ENCODE results near the gene FAM24A. TPM values are rescaled to one million over a fixed set of nuclear protein-coding genes. Genes with fewer than 3 reads are reported as not detected.
"Not testable (repeated sequence)": the region's sequence is repeated elsewhere in the genome, so short reads cannot be mapped to it uniquely, and the experiment has no call there.

Gene FAM24A, protein sequence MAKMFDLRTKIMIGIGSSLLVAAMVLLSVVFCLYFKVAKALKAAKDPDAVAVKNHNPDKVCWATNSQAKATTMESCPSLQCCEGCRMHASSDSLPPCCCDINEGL
- total RNA-seq = not detected

DNA sequence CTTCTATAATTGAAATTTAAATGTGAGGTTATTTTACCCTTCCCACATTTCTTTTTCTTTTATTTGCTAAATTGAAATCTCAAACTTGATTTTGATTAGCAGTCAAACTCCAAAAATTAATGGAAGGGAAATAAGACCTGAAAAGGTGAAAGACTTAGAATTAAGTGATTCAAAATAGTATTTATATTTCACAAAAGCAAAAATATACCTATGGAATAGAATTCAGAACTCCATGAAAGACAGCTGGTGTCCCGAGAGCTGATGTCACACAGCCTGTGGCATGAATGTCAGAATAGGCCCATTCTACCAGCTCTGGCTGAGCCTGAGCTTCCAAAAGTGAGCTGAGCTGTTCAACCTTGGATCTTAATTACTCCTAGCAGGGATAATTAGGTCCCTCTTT, at the start of gene FAM24A:
Gene FAM24A (plus strand): TSS at position 301 of the 400 bp plus-strand sequence. CDS start 1,025 bp downstream, outside the sequence.
- DNase-seq = no peak

DNA sequence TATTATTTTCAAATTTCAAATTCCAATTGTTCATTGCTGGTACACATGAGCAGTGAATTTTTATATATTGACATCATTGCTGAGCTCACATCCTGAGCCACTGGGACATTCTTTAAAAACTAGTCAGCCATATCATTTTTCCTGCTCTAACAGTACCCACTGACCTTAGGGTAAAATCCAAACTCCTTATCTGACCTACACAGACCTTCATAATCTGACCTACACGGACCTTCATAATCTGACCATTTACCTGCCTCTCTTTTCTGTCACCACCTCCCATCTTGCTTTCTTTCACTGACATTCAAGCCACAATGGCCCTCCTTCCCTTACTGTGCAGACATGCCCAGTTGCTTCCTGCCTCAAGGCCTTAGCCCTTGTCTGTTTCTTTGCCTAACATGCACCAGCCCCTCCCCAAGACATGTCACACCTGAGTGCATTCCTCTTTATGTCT, 48.7 kb upstream of the FAM24A start:
- no peak for DNase-seq

DNA sequence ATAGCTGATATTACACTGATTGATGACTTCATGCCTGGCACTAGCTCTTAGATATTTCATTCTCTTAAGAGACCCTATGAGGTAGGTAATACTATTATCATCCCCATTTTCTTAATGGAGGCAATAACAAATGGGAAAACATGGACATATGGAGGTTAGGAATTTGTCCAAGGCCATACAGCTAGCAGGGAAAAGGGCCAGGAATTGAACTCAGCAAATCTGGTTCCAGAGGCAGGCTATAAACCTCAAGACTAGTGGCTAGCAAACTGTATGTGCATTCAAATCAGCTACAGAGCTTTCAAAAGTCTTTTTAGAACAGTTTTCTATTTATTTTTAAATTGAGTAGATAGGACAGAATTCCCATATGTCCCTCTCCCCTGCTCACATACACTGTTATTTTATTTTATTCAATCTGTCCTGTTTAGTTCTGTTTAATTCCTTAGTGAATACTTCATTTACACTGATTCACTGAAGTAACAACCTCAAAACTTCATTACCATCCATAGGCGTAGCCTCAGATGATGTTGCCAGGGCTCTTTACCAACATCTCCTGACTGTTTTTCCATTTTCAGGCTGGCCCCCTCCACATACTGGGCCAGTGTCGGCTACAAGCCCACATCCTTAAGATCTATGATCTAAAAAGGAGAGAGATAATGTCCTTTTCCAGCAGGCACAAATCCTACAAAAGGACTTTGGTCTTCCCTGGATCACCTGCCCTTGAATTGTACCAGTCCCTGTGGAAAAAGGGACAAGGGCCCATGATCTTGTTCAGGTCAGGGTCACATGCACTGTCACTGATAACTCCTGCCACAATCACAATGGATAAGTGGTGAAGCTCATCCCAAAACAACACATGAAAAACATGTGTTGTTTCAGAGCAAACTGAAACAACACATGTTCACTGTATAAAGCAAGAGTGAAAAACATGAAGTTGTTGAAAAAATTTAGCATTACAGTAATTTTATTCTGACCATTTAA, 46.9 kb upstream of the FAM24A start:
- no peak for DNase-seq

DNA sequence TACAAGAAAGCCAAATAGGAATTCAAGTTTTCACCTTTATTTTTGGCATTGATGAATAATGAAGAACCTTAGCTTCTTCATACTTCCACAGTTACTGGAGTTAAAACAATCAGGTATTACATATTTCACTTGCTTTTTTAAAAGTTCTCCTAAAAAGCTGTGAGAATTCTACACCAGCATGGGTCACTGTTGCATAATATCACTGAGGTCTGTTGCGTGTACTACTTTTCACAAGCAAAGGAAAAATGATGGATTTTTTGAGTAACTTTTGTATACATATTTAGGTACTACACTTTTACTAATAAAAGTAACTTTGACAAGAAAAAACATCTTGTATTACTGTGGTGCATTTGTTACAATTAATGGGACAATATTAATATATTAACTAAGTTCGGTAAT, 46.2 kb upstream of the FAM24A start:
- DNase-seq = no peak

DNA sequence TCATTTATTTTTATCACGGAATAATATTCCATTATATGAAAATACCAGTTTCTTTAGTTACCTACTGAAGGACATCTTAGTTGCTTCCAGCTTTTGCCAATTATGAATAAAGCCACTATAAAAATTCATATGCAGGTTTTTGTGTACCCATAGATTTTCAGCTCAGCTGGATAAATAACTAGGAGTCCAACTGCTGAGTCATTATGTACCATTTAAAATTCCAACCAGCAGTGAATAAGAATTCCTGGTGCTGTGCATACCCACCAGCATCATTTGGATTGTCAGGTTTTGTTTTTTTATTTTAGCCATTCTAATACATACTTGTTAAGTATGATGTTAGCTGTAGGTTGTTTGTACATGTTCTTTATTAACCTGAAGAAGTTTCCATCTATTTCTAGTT, 45.5 kb upstream of the FAM24A start:
- DNase-seq = no peak

DNA sequence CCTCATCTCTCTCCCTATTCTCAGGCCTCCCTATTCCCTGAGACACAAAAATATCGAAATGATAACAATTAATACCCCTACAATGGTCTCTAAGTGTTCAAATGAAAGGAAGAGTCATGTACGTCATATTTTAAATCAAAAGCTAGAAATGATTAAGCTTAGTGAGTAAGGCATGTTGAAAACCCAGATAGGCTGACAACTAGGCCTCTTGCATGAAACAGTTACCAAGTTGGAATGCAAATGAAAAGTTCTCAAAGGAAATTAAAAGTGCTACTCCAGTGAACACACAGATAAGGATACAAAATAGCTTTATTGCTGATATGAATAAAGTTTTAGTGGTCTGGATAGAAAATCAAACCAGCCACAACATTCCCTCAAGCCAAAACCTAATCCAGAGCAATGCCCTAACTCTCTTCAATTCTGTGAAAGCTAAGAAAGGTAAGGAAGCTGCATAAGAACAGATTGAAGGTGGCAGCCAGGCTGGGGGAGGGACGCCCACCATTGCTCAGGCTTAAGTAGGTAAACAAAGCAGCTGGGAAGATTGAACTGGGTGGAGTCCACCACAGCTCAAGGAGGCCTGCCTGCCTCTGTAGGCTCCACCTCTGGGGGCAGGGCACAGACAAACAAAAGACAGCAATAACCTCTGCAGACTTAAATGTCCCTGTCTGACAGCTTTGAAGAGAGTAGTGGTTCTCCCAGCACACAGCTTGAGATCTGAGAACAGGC, 43.5 kb upstream of the FAM24A start:
- DNase-seq = not testable (repeated sequence)

DNA sequence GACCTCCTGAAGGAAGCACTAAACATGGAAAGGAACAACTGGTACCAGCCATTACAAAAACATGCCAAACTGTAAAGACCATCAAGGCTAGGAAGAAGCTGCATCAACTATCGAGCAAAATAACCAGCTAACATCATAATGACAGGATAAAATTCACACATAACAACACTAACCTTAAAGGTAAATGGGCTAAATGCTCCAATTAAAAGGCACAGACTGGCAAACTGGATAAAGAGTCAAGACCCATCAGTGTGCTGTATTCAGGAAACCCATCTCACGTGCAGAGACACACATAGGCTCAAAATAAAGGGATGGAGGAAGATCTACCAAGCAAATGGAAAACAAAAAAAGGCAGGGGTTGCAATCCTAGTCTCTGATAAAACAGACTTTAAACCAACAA, 41.6 kb upstream of the FAM24A start:
- DNase-seq = not testable (repeated sequence)

DNA sequence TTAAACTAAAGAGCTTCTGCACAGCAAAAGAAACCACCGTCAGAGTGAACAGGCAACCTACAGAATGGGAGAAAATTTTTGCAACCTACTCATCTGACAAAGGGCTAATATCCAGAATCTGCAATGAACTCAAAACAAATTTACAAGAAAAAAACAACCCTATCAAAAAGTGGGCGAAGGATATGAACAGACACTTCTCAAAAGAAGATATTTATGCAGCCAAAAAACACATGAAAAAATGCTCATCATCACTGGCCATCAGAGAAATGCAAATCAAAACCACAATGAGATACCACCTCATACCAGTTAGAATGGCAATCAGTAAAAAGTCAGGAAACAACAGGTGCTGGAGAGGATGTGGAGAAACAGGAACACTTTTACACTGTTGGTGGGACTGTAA, 38.5 kb upstream of the FAM24A start:
- not testable (repeated sequence) for DNase-seq

DNA sequence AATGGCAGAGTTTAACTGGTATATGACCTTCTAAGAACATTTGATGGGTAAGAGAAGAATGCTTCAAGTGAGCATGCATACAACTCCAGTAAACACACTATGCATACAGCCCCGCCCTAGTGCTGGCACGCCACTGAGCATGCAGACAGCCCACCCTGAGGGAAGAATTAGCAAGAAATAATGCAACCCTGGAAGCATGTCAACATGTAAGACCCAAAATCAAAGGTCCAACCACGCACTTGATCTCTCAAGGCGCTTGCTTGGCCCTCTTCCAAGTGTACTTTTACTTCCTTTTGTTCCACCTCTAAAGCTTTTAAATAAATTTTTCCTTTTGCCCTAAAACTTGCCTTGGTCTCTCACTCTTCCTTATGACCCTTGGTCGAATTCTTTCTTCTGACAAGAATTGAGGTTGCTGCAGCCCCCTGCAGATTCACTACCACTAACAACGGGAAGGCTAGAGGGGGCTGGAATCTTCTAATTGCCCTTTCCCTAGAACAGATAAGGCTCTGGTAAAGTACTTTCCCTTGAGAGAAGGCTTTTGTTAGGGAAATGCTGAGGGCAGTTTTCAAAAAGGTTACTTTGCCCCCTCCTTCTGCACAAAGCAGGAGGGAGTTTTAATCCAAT, 34.5 kb upstream of the FAM24A start:
- DNase-seq = no peak

DNA sequence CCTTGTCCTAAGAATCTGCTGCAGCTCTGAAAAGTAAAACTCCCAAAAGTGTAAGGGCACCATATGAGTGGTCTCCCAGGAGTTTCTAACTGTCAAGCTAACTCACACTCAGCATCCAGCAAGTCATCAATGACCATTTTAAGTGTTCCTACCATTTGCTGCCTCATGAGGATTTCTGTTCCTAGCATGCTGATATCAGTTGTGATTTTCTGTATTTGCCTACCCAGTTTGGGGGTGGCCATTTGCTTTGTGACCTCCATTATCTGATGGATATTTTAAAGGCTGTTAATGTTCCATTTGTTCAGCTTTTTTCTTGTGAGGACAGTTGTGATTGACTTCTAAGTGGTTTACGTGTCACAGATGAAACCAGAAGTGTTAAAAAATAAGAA, 33.9 kb upstream of the FAM24A start:
- DNase-seq = no peak

DNA sequence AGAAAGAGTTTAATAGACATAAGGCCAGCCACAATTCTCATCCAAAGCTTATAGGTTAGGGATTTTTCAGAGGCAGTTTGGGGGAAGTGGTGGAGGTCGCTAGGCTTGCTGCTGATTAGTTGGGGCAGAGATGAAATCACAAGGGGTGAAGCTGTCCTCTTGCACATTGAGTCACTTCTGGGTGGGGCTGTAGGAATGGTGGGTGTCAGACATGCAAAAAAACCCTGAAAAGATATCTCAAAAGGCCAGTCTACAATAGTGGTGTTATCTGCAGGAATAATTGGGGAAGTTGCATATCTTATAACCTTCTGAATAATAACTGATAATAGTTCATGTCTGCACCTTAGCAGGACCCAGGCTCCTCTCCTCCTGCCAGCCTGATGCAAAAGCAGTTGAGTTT, 33.1 kb upstream of the FAM24A start:
- DNase-seq = no peak

DNA sequence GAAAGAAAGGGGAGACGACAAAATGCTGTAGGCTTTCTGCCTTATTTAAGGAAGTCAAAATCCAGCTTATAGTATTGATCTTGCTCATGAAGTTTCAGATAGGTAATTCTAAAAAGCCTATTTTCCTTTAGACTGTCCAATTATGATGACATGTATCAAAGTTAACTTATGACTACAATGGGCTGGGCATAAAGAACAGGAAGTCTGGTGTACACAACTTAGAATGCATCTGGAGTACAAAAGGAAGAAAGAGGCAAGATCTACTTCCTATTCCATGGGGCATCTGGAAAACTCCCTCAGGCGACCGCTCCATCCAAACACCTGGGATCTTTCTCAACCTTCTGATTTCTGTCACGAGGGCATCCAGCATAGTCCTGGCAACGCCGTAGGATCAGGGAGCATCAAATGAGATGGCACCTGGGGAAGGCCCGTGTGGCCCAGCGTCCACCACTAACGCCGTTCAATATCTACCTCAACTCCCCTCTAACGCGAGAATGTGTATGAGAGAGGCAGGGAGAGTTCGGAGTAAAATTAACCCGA, 31.5 kb upstream of the FAM24A start:
- DNase-seq = peak; percentile 3

DNA sequence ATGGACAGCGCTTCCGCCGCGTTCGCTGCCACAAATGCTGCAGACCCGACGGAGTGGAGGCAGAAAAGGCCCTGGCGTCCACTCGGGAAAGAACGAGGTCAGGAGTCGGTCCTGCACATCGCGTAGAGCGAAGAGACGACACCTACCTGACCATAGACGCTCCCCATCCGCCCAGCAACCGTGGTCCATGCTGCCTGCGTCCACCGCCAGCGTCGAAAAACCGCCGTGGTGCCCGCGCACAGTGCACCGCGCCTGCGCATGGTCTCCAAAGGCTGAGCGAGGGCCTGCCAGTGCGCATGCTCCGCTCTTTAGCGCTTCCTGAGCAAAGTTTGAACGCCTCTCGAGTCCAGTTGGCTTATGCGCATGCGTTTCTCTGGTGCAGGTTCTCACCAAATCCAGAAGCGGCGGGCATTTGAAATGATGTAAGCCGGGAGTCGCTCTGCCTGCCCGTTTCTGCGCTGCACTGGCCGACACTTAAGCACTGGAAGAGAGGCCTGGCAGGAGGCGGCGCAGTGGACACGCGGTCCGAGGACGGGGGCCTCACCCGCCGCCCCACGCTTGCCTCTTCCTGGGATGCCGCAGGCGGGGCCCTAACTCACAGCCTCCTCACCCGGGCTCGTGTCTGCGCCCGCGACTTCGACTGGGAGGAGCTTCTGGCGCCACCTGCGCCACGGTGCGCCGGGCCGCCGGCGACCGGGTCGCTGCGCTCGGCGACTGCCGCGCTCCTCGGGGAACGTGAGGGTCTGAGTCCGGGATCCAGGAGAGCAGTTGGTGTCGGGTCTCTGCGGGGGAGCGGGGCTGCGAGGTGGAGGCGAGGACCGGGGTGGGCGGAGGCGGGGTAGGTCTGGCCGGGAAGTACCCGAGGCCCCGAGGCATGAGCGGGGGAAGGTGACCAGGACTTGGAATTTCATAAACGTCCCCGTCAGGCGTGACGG, 30.8 kb upstream of the FAM24A start, which contains the start of gene FAM24B:
Gene FAM24B (minus strand): TSS at position 243 of the 935 bp plus-strand sequence. CDS start 29,066 bp downstream, outside the sequence.
- peak; percentile 99 for DNase-seq

DNA sequence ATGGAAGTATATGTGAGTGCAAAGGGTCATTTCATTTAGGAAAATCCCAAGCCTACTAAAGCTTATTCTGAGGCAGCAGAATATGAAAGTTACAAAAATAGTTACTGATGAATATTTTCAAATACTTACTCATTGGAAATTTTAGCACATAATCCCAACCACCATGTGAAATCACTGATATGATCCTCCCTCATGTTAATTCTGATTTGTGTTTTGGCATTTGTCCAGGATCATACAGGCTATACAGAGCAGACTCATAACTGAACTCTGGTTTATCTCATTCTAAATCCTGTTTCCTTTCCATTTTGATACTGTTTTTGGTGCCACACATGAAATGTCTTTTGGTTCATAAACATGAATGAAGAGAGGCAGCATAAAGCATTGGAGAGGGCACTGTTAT, 27.6 kb upstream of the FAM24A start:
- DNase-seq = no peak

DNA sequence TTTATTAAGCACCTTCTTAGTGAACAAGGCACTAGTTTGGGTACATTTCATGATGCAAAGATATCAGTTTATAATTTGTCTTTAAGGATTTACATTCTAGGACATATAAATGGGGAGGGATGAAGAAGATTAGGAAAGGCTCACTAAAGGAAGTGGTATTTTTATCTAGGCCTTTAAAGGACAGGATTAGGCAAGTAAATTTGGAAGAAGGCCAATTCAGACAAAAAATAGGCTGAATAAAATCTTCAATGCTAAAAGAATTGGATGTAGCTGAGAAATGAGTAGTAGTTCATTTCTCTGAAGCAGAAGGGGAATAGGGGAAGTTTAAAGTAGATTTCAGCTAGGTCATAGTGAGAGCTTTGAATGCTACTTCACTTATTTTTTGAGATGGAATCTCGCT, 26.2 kb upstream of the FAM24A start:
- DNase-seq = no peak

DNA sequence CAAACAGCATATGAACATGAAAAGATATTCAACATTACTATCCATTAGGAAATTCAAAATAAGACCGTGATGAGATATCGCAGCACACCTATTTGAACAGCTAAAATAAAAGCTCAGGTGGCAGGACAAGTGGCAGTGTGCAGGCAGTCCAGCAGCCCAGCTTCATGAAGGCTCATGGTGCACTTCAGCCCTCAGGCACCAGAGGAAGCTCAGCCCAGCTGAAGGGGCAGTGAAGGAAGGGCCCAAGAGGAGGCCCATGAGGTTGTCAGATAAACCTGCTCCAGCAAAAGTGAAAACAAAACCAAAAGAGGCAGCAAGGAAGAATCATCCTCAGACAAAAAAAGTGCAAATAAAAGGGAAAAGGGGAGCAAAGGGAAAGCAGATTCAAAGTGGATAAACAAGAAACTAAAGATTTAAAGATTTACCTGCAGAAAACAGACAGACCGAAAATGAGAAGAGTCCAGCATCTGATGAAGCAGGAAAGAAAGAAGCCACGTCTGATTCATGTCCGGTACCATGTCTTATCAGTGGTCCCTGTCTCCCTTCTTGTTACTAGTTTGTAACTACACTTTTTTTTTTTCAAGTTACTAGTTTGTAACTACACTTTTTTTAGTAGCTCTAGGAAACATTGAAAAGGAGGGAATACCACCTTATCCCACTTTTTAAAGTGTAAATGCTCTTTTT, 16.0 kb upstream of the FAM24A start:
- no peak for DNase-seq

DNA sequence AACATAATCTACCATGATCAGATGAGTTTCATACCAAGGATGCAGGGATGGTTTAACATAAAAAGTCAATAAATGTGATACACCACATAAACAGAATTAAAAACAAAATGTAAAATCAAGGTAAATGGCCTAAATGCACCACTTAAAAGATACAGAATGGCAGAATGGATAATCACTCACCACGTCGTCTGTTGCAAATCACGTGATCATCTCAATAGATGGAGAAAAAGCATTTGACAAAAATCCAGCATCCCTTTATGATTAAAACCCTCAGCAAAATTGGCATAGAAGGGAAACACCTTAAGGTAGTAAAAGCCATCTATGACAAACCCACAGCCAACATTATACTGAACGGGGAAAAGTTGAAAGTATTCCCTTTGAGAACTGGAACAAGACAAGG, 6.5 kb upstream of the FAM24A start:
- not testable (repeated sequence) for DNase-seq

DNA sequence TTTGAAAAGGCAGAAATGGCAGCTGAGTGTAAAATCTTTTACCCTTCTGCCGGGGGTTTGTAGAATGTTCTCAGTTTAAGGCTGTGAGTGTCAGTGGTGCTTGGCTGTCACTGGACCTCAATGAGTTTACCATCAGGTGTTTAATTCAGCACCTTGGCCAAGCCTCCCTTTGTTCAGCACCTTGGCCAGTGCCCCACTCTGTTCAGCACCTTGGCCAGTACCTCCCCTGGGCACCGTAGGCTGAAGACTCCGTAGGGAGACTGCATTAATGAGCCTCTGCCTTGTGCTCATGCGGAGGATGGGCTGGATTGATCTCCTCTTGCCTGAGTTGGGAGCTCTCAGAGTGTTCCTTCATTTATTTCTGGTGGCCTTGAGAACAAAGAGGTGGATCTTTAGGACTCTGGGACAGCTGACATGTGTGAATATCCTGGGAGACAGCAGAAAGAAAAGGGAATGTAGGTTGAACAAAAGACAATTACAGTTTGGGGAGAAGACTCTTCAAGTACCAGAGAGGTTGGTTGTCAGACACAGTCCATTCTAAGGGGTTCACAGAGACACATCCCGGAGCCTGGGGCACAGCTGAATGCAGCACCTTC, 1.6 kb downstream of the FAM24A start:
- DNase-seq = peak; percentile 71

DNA sequence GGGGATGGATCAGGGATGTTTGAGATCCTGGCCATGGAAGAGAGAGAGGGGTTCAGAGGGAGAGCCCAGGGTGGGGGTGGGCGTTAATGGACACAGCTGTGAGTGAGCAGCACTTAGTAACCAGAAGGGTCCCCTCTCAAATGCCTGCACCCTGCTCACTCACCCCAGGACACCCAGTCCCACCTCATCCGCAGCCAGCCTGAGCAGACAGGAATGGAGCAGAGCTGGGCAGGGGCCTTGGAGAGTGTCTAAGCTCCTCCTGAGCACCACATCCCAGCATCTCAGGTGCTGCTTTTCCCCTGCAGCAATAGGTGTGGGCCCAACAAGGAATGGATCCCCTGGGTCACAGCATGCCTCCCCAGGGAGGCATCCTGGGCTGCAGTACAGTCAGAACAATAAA, 5.3 kb downstream of the FAM24A start:
- DNase-seq = no peak

DNA sequence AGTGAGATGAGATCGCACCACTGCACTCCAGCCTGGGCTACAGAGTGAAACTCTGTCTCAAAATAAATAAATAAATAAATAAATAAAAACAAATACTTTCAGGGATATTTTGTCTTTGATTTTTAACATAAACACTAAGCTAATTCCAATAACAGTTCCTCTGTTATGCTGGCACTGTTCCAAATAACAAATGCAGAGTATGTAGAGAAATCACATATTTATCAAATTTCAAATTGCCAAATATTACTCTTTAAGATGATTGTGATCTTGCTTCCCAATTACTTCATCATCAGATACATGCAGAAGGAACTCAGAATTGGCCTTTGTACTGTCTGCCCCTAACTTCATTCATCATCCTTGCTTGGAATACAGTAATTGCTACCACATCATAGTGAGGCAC, 19.7 kb downstream of the FAM24A start:
- DNase-seq = no peak
